GM21528 (cell line): ENCODE results near the gene HSPBP1.

Experiments
- ATAC-seq: cut with Tn5 transposase; IDR thresholded peaks from one replicate; pipeline ENCODE4 v1.9.1; 2021; ENCODE audit warnings: mild to moderate bottlenecking, moderate library complexity; ENCODE audit not compliant: unreplicated experiment, low FRiP score

HSPBP1 gene

GRCh38 chr19:55256562-55257460, 23.1 kb downstream of the HSPBP1 start:
- ATAC-seq, result no peak

DNA sequence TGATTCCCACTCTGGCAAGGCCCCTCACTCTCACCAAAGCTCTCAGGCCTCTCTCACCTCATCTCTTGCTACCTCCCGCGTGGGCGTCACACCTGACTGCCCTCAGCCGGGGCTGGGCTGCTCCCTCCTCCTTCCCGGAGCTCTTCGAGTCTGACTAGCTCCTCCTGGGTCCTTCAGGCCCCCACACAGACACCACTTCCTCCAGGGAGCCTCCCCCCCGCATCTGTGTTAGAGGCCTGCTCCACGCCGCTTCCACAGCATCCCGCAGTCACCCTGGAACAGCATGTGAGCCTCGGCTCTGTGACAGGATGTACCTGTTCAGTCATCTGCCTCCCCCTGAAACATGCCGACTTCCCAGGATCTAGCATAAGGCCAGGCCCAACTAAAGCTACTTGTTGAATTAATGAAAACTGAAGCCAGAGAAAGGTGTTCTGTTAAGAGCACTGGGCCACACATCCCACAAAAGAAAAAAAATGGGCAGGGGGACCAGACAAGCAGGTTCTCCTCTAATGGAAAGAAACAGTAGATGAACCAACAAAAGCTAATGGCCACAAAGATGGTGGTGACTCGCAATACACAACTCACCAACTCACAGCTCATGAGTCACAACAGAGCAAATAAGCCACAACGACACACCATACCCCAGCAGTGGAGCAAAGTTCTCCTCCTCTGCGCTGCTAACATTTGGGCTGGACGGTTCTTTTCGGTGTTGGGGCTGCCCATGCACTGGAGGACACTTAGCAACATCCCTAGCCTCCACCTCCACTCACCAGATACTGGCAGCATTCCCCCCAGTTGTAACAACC, 24.1 kb downstream of the HSPBP1 start:
- no peak for ATAC-seq

DNA sequence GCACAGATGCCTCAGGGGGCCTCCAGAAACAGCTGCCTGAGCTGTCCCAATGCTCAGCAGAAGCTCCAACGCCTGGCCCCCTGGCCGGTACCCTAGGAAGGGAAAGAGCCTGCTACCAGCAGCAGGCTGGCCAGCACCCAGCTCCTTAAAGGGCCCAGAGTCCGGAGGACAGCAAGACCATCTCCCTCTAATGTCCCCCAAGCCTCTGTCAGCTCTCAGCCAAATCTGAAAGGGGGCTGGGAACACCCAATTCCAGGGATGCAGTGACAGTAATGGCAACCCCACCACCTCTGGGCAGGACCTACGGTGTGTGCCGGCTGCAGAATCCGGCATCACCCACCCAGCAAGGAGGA, 25.3 kb downstream of the HSPBP1 start:
- ATAC-seq, result no peak

DNA sequence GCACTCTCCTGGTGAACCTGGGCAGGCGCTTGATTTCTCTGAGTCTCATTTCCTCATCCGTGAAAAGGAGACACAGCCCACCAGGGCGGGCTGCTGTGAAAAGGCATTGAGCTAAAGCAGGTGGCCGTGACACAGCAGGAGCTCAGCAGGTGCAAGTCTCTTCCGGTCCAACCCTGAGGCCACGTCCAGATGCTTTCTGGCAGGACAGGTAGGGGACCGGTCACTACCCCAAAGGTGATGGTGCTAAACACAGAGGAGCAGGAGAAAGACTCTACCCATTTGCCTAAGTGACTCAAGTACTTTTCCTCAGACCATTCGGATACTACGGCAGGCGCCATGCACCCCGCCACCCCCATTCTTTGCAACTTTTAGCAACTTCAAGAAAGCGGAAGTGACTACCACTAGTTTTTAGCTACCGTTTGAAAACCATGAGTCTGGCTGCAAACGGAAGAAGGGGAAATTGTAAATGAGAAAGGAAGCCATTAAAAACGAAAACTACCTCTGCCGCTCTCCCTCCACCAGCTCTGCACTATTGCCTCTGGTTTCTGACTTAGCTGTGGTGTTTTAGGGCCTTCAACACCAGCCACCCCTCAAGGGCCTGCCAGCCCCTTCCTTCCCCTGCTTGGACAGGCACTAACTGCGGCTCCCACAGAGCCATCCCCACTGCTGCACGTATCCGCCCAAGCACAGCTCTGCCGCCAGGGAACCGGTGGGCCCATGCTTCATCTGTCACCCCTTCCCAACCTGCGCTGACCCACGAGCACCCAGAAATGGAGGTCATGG, 25.9 kb downstream of the HSPBP1 start:
- ATAC-seq, result peak; percentile 31

- ATAC-seq, result no peak
Measured at GRCh38 chr19:55252760-55253663, 26.9 kb downstream of the HSPBP1 start.

GRCh38 chr19:55251341-55252081, 28.4 kb downstream of the HSPBP1 start:
- no peak for ATAC-seq

DNA sequence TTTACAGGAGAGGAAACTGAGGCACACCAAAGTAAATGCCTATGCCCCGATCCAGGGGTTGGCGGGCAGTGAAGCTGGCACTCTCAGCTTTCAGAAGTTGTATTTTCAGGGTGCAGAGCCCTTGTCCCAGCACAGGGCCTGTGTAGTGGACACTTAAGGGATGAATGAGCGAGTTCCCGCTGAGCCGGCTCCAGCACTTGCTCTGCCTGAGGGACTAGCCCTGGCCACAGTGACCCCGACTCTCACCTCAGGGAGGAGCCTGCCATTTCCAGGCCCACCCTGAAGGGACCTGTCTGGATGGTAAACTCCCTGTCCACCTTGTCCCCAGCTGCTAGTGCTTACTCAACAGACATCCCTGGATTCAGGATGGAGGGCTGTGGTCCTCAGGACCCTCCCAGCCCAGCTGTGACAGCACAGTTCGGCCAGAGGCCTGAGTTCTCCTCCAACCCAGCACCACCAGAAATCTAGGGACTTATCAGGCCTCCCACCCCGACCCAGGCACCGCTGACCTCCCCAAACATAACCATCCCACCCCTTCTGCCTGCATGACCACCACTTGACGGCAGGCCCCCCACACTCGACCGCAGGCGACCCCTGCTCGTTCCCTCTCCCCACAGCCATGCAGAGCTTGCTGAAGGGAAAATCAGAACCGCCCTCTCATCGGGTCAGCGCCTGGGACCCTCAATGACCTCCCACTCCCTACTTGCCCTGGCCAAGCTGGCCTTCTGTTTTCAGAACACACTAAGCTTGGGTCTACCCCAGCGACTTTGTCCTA, 29.5 kb downstream of the HSPBP1 start:
- ATAC-seq, result no peak

GRCh38 chr19:55249841-55250240, 30.1 kb downstream of the HSPBP1 start:
- no peak for ATAC-seq

- no peak for ATAC-seq
Measured at GRCh38 chr19:55248704-55249103, 31.2 kb downstream of the HSPBP1 start.

GRCh38 chr19:55248166-55248675, 31.7 kb downstream of the HSPBP1 start:
- no peak for ATAC-seq

DNA sequence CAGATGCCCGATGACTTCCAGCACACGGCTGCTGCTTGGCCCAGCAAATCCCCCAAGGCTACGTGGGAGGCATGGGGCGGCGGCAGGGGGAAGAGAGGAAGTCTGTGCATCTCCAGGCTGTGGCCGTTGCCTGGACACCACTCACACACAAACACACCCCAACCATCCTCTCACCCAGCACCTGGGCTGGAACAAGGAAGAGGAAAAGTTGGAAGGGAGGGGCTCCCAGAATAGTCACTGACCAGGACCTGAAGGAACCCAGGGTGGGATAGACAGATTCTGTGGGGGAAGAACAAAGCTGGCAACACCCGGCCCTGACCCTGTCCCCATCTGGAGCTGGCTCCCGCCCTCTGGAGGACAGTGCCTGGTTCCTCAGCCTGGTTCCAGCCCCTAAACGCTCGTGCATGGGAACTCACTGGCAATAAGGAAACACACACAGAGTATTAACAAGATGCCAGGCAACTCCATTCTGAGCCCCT, 32.2 kb downstream of the HSPBP1 start:
- no peak for ATAC-seq

- no peak for ATAC-seq
Measured at GRCh38 chr19:55246462-55247451, 33.2 kb downstream of the HSPBP1 start.

DNA sequence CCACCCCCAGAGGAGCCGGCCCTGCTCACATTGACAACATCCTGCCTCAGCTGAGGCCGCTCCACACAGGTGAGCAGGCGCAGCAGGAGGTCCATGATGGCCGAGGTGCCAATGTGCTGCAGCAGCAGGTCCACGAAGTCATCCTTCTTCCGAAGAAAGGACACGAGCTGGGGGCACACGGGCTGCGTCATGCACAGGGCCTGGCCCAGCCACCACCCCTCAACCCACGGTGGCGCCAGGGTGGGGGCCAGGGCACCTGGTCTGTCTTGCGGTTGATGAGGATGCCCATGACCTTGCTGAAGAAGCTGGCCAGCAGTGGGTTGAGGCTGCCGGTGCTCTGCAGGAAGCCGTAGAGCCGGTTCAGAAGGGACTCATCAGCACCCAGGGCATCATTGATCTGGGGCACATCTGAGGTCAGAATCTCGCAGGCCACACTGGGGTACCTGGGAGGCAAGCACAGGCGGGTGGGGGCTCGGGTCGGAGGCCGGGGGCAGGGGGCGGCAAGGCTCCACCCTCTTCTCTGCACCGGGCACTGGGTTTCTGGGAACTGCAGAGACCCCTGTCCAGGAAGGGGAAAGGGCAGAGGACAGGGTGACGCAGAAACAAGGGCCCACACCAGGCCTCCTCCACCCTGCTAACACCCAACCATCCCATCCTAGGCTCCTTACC, 34.5 kb downstream of the HSPBP1 start:
- no peak for ATAC-seq

- no peak for ATAC-seq
Measured at GRCh38 chr19:55244004-55244680, 35.8 kb downstream of the HSPBP1 start.

GRCh38 chr19:55242517-55242916, 37.4 kb downstream of the HSPBP1 start:
- no peak for ATAC-seq

DNA sequence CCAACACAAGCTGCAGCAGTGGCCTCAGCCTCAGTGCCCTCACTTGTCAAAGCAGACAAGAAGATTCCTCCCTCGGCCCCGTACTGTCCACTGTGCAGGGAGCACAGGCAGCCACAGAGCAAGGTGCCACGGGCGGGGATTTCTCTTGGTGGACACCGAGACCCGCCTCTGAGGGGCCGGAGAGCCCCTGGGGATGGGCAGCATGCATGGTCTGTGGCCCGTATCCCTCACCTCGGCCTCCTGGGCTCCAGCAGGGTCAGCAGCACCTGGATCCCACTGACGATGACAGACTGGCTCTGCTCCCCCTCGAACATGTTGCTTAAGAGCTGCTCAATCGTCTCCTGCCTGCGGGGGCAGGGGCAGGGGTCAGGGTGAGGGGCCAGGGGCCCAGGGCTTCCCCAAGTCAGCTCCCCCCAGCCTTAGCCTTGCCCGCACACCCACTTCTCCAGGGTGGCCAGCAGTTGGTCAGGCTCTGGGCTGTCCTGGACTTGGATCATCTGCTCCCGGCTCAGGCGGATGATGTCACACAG, 37.9 kb downstream of the HSPBP1 start:
- ATAC-seq, result no peak
